Measurements from ENCODE around the gene STPG4. TPM values are rescaled to one million over a fixed set of nuclear protein-coding genes. Genes with fewer than 3 reads are reported as not detected.

Gene STPG4
- total RNA-seq, 1 donor from 2014 or later = not detected

DNA sequence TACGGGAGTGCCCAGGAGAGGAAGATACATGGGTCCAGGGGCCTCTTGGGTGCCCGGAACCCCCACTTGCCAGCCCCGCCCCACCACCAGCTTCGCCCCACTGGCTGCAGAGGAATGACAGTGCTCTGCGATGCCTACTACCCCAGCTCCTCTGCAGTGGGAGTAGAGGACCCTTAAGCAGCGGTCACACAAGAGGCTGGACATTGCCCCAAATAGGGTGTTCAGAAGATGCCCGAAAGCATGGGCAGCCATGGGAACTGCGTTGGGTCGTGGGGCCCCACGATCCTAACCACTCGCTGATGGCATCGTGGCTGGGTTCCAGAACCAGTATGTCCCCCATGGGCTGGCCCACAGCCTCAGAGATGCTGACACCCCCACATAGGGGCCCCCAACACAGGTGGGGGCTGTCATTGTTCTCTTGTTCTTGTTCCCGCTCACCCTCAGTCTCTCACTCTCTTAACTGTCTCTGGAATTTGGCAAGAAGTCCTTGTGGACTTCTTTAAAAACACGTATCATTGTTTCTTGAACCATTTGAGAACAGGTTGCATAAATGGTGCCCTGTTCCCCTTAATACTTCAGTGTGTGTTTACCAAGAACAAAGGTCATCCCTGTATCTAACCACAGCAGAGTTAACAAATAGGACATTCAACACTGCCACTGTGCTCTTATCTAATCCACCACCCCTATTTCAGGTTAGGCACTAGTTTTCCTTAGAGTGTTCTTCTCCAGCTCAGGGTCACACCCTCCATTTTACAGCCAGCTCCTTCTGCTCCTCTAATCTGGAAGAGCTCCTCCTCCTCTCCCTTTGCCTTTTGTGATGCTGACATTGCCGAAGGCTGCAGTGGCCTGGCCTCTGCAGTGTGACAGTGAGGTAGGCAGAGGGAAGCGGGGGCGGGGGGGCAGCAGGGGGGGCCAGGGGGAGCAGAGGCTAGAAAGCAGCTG lies 76.3 kb downstream of the STPG4 start:
- ATAC-seq (ENCODE audit: poor library complexity) = no peak

GRCh38 chr2:47077442-47078117 lies 77.5 kb downstream of the STPG4 start:
- no peak for ATAC-seq (ENCODE audit: poor library complexity)
- DNase-seq = no peak
- intact Hi-C loops (cut with DNase I) = no loop called here

More for the DNA sequence above, 76.3 kb downstream of the STPG4 start:
- intact Hi-C loops (cut with DNase I) = no loop called here
- DNase-seq = no peak

DNA sequence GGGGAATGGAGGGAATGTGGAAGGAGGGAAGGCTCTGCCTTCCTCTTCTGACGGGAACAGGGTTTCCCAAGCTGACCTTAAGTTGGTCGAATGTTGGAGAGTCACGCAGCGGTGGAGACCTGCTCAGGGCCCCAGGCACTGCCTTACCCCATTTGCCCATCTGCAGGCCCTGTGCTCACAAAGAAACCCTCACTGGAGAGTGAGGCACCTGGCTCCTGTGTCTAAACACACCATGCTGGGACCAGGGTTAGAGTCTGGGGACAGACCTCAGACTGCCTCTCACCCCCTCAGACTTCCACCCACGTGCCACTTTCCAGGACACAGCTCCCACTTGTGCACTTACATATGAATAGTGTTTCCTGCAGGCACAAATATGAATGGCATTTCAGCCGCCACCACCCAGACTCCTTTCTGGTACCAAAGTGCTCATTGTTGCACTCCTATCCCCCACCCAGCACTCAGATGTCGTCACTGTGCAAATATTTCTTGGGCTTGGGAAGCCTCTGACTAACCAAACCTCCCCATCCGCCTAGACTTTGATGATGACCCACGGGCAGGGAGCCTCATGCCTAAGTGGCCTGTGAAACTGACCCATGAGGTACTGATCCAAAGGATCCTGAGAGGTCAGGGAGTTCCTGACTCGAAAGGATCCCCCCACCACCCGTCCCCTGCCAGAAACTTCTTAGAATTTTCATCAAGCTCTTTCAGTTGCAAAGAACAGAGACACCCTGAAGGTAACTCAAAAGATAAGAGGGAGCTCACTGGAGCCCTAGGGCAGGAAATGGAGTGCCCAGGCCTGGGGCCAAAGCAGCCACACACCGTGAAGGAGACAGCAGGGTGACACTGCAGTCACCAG lies 78.3 kb downstream of the STPG4 start:
- DNase-seq = no peak
- ATAC-seq (ENCODE audit: poor library complexity) = no peak
- intact Hi-C loops (cut with DNase I) = no loop called here

- ATAC-seq (ENCODE audit: poor library complexity) (no peak), DNase-seq (no peak)
- intact Hi-C loops (cut with DNase I) = no loop called here
These were observed 79.0 kb downstream of the STPG4 start for GRCh38 chr2:47076126-47076506.

GRCh38 chr2:47075361-47076125 lies 79.6 kb downstream of the STPG4 start:
- intact Hi-C loops (cut with DNase I) = no loop called here
- ATAC-seq (ENCODE audit: poor library complexity) = no peak
- DNase-seq = no peak

DNA sequence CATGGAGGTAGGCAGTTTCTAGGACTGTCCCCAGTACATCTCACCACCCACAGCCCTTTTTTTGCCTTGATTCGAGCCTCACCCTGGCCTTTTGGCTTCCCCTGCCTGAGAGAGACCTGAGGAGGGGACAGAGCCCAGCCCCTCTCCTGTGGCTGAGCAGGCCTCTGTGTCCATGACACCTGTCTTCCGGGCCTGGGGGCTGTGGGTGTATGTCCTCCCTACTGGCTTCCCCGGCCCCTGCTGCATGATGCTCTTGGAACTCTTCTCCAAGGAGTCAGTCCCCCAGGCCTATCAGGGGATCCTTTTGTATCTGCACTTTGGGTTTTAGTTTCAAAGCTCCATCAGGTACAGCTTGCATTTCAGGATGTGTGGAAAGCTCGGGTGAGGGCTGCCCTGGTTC lies 80.4 kb downstream of the STPG4 start:
- intact Hi-C loops (cut with DNase I) = no loop called here
- DNase-seq = no peak
- ATAC-seq (ENCODE audit: poor library complexity) = no peak

DNA sequence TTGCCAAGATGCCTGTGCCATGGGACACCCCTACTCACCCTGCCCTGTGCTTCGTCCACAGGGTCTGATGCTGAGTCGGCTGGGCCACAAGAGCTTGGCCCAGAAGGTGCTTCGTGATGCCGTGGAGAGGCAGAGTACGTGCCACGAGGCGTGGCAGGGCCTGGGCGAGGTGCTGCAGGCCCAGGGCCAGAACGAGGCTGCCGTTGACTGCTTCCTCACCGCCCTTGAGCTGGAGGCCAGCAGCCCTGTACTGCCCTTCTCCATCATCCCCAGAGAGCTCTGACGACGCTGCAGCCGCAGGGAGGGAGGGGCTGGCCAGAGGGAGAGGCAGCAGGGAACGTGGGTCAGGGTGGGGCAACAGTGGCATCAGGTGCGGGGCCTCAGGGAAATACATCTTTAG lies 81.5 kb downstream of the STPG4 start:
- no peak for ATAC-seq (ENCODE audit: poor library complexity)
- DNase-seq = no peak
- intact Hi-C loops (cut with DNase I) = no loop called here

DNA sequence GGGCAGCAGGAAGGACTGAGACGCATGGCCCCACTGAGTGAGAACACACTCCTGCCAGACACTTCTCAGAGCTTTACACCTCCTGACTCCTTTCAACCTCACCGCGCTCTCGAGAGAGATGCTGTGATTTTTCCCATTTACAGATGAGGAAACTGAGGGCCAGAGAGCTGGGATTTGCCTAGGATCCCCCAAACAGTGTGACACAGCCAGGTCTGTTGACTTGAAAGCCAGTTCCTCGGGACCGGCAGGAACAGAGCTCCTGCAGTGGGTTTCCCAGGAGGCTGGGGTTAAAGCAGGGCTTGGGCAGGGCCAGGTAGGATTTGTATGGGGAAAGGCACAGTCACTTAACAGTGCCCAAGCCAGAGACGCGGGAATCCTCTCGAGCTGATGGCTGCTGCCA lies 81.9 kb downstream of the STPG4 start:
- intact Hi-C loops (cut with DNase I) = no loop called here
- DNase-seq (no peak), ATAC-seq (ENCODE audit: poor library complexity) (no peak)

DNA sequence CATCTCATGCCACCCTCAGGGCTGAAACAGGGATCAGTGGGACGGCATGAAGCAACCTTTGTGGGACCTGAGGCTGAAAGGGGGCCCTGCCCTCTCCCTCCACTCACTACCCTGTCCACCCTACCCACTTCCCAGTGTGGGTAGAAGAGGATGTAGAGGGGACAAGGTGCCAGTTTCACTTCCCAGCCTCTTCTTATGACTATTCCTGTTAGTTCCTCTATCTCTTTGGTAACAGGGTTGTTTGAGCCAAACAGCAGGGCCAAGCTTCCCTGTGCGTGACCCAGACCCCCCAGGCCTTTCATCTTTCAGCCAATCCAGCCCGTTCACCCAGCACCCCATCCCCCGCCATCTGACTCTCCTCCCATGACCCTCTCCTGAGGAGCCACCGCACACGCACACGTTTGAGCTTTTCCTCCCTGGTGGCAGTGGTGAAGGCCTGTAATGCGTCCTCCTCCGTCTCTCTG lies 82.3 kb downstream of the STPG4 start:
- DNase-seq (peak; percentile 77), ATAC-seq (ENCODE audit: poor library complexity) (peak; percentile 19)
- intact Hi-C loops (cut with DNase I) = no loop called here

- intact Hi-C loops (cut with DNase I) = no loop called here
- ATAC-seq (ENCODE audit: poor library complexity) (peak; percentile 69), DNase-seq (peak; percentile 93)
These were observed 83.0 kb downstream of the STPG4 start for GRCh38 chr2:47072018-47072691.

GRCh38 chr2:47070920-47071824 lies 83.9 kb downstream of the STPG4 start:
- ATAC-seq (ENCODE audit: poor library complexity) (peak; percentile 42), DNase-seq (peak; percentile 88)
- intact Hi-C loops (cut with DNase I) = no loop called here

GRCh38 chr2:47070155-47070919 lies 84.8 kb downstream of the STPG4 start:
- intact Hi-C loops (cut with DNase I) = no loop called here
- no peak for ATAC-seq (ENCODE audit: poor library complexity)
- DNase-seq = peak; percentile 48

- intact Hi-C loops (cut with DNase I) = no loop called here
- peak; percentile 66 for ATAC-seq (ENCODE audit: poor library complexity)
- peak; percentile 83 for DNase-seq
These were observed 85.4 kb downstream of the STPG4 start for GRCh38 chr2:47069628-47070154.

DNA sequence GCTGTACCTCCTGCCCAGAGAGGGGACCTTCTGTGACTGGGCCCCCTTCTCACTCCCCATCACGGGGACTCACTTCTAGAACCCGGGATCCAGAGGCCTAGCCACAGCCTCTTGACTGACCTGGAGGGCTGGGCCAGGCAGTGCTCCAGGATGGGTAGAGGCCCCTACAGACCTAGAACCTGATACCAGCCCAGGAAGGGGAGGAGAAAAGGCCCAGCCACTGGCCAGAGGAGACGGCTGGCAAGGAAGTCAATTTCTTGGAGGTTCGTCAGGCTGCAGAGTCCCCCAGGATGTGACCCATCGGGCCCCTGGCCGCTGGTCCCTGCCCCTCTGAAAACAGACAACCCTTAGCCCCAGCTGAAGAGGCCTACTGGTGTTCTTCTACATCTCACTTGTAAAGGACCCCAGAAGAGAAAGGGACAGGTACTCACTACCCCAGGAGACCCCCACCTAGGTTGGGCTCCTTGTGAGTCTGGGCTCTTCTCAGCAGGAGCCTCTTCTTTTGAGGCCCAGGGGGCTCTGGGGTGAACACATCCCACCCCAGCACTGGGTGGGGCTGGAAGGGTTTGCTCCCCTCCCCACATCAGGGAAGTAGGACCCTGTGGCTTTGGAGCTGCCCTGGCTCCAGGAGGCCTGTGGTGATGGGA lies 86.0 kb downstream of the STPG4 start:
- intact Hi-C loops (cut with DNase I) = no loop called here
- peak; percentile 47 for DNase-seq
- ATAC-seq (ENCODE audit: poor library complexity) = no peak

- DNase-seq (peak; percentile 48), ATAC-seq (ENCODE audit: poor library complexity) (no peak)
- intact Hi-C loops (cut with DNase I) = no loop called here
These were observed 87.2 kb downstream of the STPG4 start for GRCh38 chr2:47067788-47068407.
